GM12892 (cell line): ENCODE data around the gene CLDN11. TPM values are rescaled to one million over a fixed set of nuclear protein-coding genes. Genes with fewer than 3 reads are reported as not detected.

Experiments
- DNase-seq: peaks from one replicate; pipeline ENCODE4 v3.0.0; 2011; ENCODE audit not compliant: insufficient read length
- FAIRE-seq: peaks from 2 replicates; lab custom pipeline; 2011; peaks lifted over from hg19 to GRCh38; lab: Jason Lieb, UNC
- POLR2A ChIP-seq: IDR thresholded peaks from 2 replicates; pipeline ENCODE4 v1.6.1; 2011; ENCODE audit warnings: low read depth, low read length, control low read depth
- POLR2AphosphoS5 ChIP-seq: IDR thresholded peaks from 2 replicates; pipeline ENCODE4 v1.6.1; 2011; ENCODE audit warnings: low read depth, low read length, control low read depth
- TAF1 ChIP-seq: IDR thresholded peaks from 2 replicates; pipeline ENCODE4 v1.6.1; 2011; ENCODE audit warnings: low read depth, mild to moderate bottlenecking, control low read depth, low read length, borderline replicate concordance
- polyA plus RNA-seq: library from polyadenylated mRNA; unstranded; fragments of >200 nt; gene quantifications from one replicate; pipeline ENCODE4 v1.2.1, GENCODE V29; 2012; ENCODE audit warnings: missing spikeins, inconsistent platforms; ENCODE audit not compliant: missing spikeins

Gene CLDN11
- polyA plus RNA-seq = 0.17 TPM

DNA sequence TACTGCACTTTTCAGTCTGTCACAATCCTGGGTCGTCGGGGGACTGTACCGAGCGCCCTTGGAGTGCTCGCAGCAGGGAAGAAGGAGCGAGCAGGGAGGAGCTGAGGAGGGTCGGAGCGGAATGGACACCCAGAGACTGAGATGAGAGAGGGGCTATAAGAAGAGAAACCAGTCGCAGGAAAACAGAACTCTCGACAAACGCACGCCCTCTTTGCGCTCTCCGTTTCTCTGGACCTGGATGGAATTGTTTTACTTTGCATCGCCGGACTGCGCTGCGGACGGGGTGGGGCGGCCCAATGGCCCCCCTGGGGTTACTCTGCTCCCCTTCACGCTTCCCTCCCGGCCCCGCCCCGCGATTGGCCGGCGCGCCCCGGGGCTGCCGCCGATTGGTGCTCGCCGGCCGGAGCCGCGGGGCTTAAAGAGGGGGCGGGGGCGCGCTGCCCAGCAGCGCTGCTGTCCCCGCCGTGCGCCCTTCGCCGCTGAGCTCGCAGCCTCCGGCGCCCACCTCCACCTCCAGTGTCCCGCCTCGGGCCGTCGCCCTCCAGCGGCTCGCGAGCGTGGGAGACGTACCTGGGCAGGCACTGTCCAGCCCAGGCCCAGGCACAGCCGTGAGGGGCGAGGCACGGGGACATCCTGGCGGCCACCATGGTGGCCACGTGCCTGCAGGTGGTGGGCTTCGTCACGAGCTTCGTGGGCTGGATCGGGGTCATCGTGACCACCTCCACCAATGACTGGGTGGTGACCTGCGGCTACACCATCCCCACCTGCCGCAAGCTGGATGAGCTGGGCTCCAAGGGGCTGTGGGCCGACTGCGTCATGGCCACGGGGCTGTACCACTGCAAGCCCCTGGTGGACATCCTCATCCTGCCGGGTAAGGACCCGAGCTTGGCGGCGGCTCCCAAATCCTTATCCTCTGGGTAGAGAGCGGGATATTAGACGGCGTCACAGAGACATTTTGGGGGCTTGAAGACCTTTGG, at the start of gene CLDN11:
Gene CLDN11 (plus strand): TSS at position 447 of the 977 bp plus-strand sequence. CDS start 199 bp downstream, at position 646.
- TF ChIP-seq POLR2A (no peak), POLR2AphosphoS5 (no peak), TAF1 (no peak)
- DNase-seq = no peak
- no peak for FAIRE-seq

DNA sequence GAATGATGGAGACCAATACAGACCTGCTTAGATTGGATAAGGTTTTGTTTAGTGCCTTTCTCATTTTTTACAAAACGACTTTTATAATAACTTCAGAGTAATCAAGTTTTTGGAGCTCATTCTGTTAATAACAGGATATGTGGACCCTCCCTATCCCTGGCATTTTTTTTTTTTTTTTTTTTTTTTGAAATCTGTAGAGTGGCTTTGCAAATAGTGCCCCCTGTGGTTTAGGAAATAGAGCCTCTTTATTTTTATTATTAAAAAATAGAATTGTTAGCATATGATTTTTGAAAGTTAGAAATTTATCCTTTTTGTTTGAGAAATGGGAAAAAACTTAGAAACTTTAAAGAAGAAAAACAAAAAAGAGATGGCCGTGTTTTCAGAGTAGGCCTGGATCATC, 49.7 kb upstream of the CLDN11 start:
- FAIRE-seq = no peak
- DNase-seq = no peak
- TF ChIP-seq POLR2A (no peak), POLR2AphosphoS5 (no peak), TAF1 (no peak)

DNA sequence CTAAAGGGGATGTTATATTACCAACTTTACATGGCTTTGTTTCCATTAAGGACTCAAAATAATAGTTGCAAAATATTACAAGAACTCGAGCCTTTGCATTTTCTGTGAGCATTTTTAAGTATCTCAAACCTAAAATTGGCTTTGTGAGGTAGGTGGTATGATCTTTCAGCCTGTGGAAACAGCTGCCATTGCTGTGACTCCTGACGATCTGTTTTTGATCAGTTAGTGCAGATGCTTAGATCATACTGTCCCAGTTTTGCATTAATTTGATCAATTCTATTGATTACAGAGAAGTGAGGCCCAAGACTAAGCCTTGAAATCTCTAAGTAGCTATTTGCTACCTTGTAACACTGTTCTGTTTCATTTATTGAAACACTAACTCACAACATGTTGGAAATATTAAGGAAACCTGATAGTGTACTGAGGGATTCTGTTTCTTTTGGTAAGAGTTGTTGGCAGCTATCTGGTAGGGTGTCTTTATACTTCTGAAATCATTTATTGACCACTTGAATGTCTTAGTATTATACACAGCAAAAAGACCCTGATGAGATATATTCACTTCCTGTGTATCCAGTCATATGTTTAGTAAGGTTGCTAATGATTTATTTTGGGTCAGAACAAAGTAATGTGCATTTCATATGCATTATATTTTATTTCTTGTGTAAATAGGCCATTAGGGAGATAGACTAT, 46.3 kb upstream of the CLDN11 start:
- no peak for FAIRE-seq
- TF ChIP-seq POLR2A (no peak), POLR2AphosphoS5 (no peak), TAF1 (no peak)

DNA sequence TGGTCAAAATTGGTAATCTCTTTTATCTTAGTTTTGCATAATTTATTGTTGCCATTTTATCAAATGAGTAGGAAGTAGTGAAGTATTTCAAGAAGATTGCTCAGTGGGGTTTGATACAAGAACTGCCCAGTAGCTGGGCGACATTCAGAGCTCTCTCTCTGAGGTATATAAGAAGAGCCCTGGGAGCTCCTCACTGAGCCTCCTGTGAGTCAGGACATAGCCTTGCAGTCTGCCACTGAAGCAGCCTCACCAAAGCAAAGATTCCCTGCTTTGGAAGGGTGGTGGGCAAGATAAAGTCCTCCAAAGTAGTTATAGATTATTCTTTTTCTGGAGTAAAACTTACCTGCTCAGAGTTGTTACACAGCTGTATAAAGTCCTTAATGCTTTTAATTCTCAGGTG, 35.1 kb upstream of the CLDN11 start:
- no peak for FAIRE-seq
- DNase-seq = no peak
- no peak for TF ChIP-seq POLR2A
- TF ChIP-seq POLR2AphosphoS5 = no peak
- TF ChIP-seq TAF1 = no peak

More for the DNA sequence above, 46.3 kb upstream of the CLDN11 start:
- DNase-seq = no peak

DNA sequence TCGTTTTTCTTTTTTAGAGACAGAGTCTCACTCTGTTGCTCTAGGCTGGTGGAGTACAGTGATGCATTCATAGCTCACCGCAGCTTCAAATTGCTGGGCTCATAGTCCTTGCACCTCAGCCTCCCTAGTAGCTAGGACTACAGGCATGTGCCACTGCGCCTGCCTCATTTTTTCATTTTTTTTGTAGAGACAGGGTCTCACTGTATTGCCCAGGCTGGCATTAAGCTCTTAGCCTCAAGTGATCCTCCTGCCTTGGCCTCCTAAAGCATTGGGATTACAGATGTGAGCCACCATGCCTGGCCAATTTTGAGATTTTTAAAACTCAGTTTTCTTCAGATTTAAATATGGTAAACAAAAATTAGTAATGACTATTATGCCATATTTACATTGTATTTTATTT, 32.2 kb upstream of the CLDN11 start:
- no peak for TF ChIP-seq TAF1
- no peak for TF ChIP-seq POLR2AphosphoS5
- TF ChIP-seq POLR2A = no peak
- no peak for FAIRE-seq
- DNase-seq = no peak

DNA sequence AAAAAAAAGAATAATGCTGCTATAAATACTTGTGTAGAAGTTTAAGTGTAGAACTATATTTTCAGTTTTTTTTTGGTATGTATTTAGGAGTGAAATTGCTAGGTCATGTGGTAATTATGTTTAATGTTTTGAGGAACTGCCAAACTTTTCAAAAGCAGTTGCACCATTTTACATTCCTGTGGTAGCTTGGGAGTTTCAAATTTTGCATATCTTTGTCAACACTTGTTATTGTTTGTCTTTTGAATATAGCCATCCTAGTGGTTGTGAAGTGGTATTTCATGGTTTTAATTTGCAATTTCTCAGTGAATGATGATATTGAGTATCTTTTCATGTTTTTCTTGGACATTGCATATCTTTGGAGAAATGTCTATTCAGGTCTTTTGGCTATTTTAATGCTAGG, 30.7 kb upstream of the CLDN11 start:
- no peak for TF ChIP-seq TAF1
- TF ChIP-seq POLR2A = no peak
- TF ChIP-seq POLR2AphosphoS5 = no peak
- peak; percentile 5 for FAIRE-seq
- DNase-seq = no peak

DNA sequence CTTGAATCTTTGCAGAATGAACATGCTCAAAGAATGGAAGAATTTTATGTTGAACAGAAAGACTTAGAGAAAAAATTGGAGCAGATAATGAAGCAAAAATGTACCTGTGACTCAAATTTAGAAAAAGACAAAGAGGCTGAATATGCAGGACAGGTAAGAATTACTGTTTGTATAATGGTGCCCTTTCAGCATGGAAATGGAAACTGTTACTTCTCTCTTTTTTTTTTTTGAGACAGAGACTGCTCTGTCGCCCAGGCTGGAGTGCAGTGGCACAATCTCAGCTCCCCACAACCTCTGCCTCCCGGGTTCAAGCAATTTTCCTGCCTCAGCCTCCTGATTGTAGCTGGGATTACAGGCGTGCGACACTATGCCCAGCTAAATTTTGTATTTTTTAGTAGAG, 27.6 kb upstream of the CLDN11 start:
- DNase-seq (no peak), FAIRE-seq (no peak)
- TF ChIP-seq POLR2A = no peak
- no peak for TF ChIP-seq TAF1
- no peak for TF ChIP-seq POLR2AphosphoS5

DNA sequence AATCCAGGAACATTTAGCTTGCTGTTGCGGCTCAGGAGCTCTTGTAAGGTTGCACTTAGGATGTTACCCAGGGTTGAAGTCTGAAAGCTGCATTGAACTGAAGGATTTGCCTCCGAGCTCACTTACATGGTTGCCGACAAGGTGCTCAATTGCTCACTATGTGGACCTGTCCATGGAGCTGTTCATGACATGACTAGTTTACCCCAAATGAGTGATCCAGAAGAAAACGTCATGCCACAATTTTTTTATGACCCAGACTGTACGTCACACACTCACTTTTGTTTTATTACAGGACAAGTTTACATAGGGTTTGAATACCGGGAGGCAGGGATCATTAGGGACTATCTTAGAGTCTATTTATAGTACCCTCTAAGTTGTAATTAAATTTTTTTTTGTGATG, 21.0 kb upstream of the CLDN11 start:
- TF ChIP-seq POLR2A (no peak), POLR2AphosphoS5 (no peak), TAF1 (no peak)
- no peak for FAIRE-seq
- no peak for DNase-seq

DNA sequence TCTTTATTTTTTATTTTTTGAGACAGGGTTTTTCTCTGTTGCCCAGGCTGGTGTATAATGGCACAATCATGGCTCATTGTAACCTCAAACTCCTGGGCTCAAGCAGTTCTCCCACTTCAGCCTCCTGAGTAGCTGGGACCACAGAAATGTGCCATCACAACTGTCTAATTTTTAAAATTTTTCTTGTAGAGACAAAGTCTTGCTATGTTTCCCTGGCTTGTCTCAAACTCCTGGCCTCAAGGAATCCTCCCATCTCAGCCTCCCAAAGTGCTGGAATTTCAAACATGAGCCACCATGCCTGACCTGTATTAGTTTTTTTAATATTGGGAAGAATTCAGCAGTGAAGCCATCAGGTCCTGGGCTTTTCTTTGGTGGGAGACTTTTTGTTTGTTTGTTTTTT, 13.6 kb upstream of the CLDN11 start:
- DNase-seq (no peak), FAIRE-seq (no peak)
- TF ChIP-seq TAF1 = no peak
- no peak for TF ChIP-seq POLR2A
- TF ChIP-seq POLR2AphosphoS5 = no peak

DNA sequence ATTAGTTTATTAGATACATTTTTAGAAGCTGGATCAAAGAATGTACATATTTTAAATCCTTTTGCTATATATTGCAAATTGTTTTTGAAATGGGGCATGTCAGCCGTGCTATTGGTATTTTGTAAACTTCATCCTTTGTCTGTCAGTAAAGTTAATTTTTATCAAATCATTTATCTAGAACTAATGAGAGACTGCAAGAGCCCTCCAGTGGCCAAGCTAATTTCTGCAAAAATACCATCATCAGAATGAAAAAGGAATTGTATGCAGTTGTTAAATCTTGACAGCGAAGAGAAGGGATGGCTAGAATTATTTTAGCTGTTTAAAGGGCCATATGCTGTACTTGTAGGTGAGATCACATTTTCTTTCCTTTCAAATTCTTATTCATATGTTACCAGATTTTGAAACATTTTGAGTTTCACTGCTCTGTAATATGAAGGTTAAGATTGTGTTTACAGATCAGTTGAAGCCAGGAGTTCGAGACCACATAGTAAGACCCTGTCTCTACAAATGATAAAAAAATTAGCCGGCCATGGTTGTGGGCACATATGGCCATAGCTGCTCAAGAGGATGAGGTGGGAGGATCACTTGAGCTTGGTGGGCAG, 8.1 kb upstream of the CLDN11 start:
- DNase-seq (no peak), FAIRE-seq (peak; percentile 30)
- TF ChIP-seq TAF1 (no peak), POLR2AphosphoS5 (no peak), POLR2A (no peak)

DNA sequence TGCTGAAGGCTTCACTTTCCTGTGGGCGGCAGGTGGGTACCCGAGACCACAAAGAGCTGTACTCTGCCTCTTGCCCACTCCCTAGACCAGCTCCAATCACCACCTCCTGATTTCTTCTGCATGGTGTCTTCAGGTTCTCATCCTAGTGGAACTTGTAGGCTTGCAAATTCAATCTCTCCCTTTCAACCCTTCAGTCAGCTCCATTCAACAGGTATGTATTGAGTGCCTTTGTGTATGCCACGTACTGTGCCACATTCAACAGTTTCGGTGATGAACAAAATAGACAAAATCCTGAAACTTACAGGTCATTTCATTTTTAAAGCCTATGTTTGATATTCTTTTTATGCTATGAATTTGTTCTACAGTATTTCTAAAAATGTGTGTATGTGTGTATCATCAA, 5.4 kb upstream of the CLDN11 start:
- FAIRE-seq = no peak
- no peak for TF ChIP-seq POLR2AphosphoS5
- no peak for TF ChIP-seq TAF1
- no peak for TF ChIP-seq POLR2A
- no peak for DNase-seq
